ENCODE results near the gene CASK.

GRCh38 chrX:41799661-41800060 lies 123.7 kb downstream of the CASK start:
- TF ChIP-seq MZF1 (CRISPR knock-in tag; IDR thresholded peaks at IDR 0.05; ENCODE audit: borderline replicate concordance) (no peak), U2AF1 (optimal IDR thresholded peaks at IDR 0.05; ENCODE audit: low read depth, low read length) (no peak)

Data from HepG2 (cell line).